Smooth muscle cell of the coronary artery (primary cell): ENCODE results near the gene TOMM34. TPM values are rescaled to one million over a fixed set of nuclear protein-coding genes. Genes with fewer than 3 reads are reported as not detected.

ENCODE experiments used
- total RNA-seq: library from RNA; depleted of rRNA; stranded (reverse); fragments of >200 nt; gene quantifications from 2 replicates; pipeline ENCODE4 v1.2.3, GENCODE V29; 2014; ENCODE audit warnings: low replicate concordance

The TOMM34 gene
- 5.7 and 18.4 TPM in 2 replicates for total RNA-seq

GRCh38 chr20:44960103-44960852, at the start of gene TOMM34:
Gene TOMM34, minus strand, starts transcription at chr20:44960397. Its CDS starts 64 bp downstream, at chr20:44960333.

GRCh38 chr20:44966030-44966961, 6.1 kb upstream of the TOMM34 start, which contains the start of gene STK4:
Gene STK4, plus strand, starts transcription at chr20:44966512. Its CDS starts 57 bp downstream, at chr20:44966569.

GRCh38 chr20:44909872-44910689, 50.1 kb downstream of the TOMM34 start, which contains the start of gene PABPC1L:
Gene PABPC1L, plus strand, starts transcription at chr20:44910060. Its CDS starts 84 bp downstream, at chr20:44910144.

Other genes with a start within 250 kb of the TOMM34 start
- gene CCN5, start 245.0 kb downstream of the TOMM34 start, total RNA-seq, result 1.5 and 533 TPM in 2 replicates
- gene KCNK15, start 214.5 kb downstream of the TOMM34 start, total RNA-seq, result 1.1 and 14.9 TPM in 2 replicates
- gene RIMS4, start 149.9 kb downstream of the TOMM34 start, total RNA-seq, result 0.53 and 0.59 TPM in 2 replicates
- 46.0 and 80.0 TPM in 2 replicates for gene YWHAB, start 74.7 kb downstream of the TOMM34 start, total RNA-seq
- 4.4 and 6.4 TPM in 2 replicates for gene PABPC1L, start 50.3 kb downstream of the TOMM34 start, total RNA-seq
- gene STK4, start 6.1 kb upstream of the TOMM34 start, total RNA-seq, result 19.0 TPM in 2 replicates
- gene KCNS1, start 140.7 kb upstream of the TOMM34 start, total RNA-seq, result 0.23 and 0.70 TPM in 2 replicates
- not detected in 2 replicates for gene WFDC5, start 154.8 kb upstream of the TOMM34 start, total RNA-seq
- gene WFDC12, start 164.1 kb upstream of the TOMM34 start, total RNA-seq, result not detected in 2 replicates
- not detected in 2 replicates for gene PI3, start 214.5 kb upstream of the TOMM34 start, total RNA-seq
- gene SEMG1, start 246.6 kb upstream of the TOMM34 start, total RNA-seq, result not detected in 2 replicates